NB4 (cell line): ENCODE measurements around the gene PSTPIP2.

ENCODE experiments used
- DNase-seq: peaks from one replicate; pipeline ENCODE4 v3.0.0; 2010; ENCODE audit warnings: low read depth
- H3K4me3 ChIP-seq: one replicate; pipeline ENCODE4 v1.5.1; 2011; ENCODE audit warnings: mild to moderate bottlenecking, low read depth, low read length, moderate library complexity
- MYC ChIP-seq: IDR thresholded peaks from 2 replicates; pipeline ENCODE4 v1.6.1; 2011; ENCODE audit warnings: low read depth, low read length
- POLR2A ChIP-seq: IDR thresholded peaks from 2 replicates; pipeline ENCODE4 v1.6.1; 2011; ENCODE audit warnings: mild to moderate bottlenecking; ENCODE audit not compliant: insufficient read length; ENCODE audit errors: extremely low read depth
- TF ChIP-seq, protein P1 (sequence below): IDR thresholded peaks from one replicate; pipeline ENCODE4 v1.5.1; 2012; ENCODE audit warnings: low read depth, low read length
- TF ChIP-seq, protein P2 (sequence below): IDR thresholded peaks from 2 replicates; pipeline ENCODE4 v1.6.1; 2011; ENCODE audit warnings: low read depth, low read length

PSTPIP2 gene

DNA sequence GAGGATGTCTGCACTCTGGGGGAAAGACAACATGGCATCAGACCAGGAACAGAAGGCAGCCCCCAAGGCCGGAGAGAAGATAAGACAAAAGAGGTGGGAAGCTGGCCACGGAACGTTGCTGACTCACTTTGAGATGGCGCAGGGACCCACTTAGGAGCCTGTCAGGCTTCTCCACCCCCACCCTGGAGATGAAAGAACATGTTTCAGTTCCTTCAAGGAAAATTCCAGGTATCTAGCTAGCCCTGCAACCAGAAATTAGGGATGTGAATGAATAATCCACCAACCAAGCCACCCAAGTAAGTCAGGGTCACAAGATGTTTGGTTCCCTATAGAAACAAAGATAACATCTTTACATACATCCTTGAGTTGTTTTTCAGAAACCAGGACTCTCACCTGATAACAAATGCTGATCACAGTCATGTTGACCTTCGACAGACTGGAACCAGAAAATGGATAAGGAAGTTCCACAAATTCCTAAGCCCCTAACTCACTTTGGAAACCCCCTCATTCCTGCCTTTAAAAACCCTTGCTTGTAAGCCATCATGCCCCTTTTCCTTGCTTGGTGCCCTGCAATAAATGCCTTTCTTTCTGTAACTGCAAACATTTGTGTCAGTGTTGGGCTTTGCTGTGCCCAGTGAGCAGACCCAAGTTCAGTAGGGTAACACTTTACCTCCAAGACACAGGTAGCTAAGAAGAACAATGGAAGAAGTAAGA lies 31.9 kb downstream of the PSTPIP2 start:
- no peak for DNase-seq
- no peak for TF ChIP-seq POLR2A
- TF ChIP-seq, protein P1, sequence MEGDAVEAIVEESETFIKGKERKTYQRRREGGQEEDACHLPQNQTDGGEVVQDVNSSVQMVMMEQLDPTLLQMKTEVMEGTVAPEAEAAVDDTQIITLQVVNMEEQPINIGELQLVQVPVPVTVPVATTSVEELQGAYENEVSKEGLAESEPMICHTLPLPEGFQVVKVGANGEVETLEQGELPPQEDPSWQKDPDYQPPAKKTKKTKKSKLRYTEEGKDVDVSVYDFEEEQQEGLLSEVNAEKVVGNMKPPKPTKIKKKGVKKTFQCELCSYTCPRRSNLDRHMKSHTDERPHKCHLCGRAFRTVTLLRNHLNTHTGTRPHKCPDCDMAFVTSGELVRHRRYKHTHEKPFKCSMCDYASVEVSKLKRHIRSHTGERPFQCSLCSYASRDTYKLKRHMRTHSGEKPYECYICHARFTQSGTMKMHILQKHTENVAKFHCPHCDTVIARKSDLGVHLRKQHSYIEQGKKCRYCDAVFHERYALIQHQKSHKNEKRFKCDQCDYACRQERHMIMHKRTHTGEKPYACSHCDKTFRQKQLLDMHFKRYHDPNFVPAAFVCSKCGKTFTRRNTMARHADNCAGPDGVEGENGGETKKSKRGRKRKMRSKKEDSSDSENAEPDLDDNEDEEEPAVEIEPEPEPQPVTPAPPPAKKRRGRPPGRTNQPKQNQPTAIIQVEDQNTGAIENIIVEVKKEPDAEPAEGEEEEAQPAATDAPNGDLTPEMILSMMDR, result no peak
- TF ChIP-seq, protein P2, sequence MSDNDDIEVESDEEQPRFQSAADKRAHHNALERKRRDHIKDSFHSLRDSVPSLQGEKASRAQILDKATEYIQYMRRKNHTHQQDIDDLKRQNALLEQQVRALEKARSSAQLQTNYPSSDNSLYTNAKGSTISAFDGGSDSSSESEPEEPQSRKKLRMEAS, result no peak
- TF ChIP-seq MYC, result no peak
- no peak overlapping the region for H3K4me3 ChIP-seq

DNA sequence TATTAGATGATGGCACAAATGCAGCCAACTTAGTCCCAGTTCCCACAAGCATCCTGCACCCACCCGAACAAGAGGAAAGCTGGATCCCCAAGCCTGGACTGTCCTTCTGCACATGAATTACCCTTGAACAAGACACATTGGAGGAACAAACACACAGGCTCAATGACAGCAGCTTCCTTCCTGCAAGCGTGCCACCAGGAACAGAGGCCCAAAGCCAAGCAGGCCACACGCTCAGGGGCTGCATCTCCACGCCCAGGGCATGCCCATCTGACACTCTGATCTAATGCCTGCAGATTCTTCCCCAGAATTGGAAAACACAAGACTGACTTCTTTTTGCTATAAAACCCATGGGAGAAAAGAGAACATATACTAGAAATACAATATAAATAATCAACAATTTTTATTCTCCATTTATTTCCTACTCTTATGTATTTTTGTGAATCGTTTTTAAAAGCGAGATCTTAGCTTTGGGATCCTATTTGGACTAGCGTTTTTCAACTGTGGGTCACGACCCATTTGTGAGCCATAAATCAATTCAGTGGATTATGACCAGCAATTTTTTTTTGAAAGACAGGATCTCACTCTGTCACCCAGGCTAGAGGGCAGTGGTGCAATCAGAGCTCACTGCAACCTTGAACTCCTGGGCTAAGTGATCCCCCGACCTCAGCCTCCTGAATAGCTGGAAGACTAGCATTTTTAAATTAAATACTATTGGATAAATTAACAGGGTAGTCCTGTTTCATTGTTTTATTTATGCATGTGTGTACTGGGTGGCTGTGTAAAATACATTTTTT lies 34.4 kb downstream of the PSTPIP2 start:
- no peak for DNase-seq
- H3K4me3 ChIP-seq, result no peak overlapping the region
- no peak for TF ChIP-seq POLR2A
- TF ChIP-seq, protein P2, result no peak
- no peak for TF ChIP-seq MYC
- TF ChIP-seq, protein P1, result no peak

DNA sequence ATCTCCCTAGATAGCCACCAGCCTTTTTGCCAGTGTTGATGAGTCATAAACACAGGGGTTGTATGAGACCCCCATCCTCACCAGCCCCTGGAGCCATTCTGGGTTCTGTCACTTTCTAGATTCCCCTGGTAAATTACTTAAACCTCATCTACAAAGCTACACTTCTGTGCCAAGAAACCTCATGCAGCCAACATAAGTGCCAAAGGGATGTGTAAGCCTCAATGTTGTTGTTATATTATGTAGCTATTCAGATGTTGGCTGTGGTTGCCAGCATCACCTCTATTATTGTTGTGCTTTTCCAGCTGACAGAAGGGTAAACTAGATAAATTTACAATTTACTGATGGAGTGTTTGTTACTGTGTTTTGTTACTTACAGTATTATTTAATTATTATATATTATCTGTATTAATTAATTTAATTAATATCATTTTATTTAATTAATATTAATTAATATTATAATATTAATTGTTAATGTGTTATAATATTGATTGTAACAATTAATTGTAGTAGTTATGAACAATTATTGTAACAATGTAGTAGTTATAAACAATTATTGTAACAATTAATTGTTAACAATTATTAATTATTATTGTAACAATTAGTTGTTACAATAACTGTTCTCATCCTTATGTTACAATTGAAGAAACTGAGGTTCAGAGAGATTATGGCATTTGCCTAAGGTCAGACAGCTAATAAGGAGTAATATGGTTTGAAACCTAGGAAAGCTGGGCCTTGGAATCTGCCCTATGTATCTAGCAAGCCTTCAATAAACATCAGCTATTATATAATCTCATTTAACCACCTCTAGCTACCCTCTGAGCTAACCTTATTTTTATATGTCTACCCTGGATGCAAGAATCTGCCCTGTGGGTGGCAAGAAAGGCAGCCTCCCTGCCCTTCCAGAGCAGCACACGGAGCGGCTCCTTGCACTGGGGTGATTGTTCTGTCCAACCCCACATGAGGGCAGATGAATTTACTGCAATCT lies 36.1 kb downstream of the PSTPIP2 start:
- TF ChIP-seq MYC (no peak), POLR2A (no peak)
- TF ChIP-seq, protein P2, result no peak
- TF ChIP-seq, protein P1, result no peak
- no peak overlapping the region for H3K4me3 ChIP-seq
- DNase-seq, result no peak

DNA sequence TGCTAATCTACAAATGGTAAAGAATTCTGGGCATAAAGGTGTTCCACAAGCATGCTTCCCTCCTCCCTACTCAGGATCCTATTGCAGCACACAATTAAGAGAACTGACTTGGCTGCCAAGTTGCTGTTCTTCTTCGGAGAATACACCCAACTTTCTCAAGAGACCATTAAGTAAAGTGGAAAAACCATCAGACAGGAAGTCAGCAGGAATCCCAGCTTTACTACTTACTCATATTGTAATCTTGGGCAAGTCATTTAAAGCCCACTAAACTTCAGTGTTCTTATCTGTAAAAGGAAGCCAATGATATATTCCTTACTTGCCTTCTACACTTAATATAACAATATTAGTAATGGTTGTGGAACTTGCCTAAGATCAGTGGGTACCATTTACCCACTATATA lies 37.8 kb downstream of the PSTPIP2 start:
- no peak for TF ChIP-seq POLR2A
- TF ChIP-seq, protein P2, result no peak
- no peak for DNase-seq
- H3K4me3 ChIP-seq, result no peak overlapping the region

DNA sequence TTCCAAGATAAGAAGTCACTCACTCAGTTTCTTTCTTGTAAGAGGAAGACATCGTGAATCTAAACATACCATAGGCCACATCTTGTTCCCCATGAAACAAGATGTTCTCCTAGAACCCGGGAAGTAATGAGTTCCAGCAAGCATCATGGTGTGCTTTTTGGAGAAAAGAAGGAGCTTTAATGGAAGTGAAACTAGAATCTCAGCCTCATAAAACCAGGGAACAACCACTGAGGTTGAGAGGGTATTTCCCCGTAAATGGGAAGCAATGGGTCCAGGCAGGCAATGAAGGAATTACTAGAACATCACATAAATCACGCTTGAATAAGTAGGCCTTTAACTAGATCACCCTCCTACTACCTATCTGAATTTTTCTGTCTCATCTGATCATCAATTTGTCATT lies 40.3 kb downstream of the PSTPIP2 start:
- DNase-seq, result no peak
- H3K4me3 ChIP-seq, result no peak overlapping the region
- TF ChIP-seq POLR2A (no peak), MYC (no peak)
- TF ChIP-seq, protein P2, result no peak
- TF ChIP-seq, protein P1, result no peak
